Transverse colon (tissue), 4 donors: ENCODE data around the gene KRT33A. TPM values are rescaled to one million over a fixed set of nuclear protein-coding genes. Genes with fewer than 3 reads are reported as not detected.

Experiments
- DNase-seq: peaks from one replicate; pipeline ENCODE4 v3.0.0-alpha.2; 2019
- H3K27ac ChIP-seq, 4 donors: fragments of 200-600 bp; sonication (generic); 2 replicates each; pipeline ENCODE4 v1.5.1; 2016 to 2018; ENCODE audit warnings: inconsistent platforms in 4 of 4
- H3K27me3 ChIP-seq: fragments of 200-600 bp; sonication (generic); 2 replicates; pipeline ENCODE4 v1.5.1; 2017; ENCODE audit warnings: inconsistent platforms
- H3K36me3 ChIP-seq, 4 donors: fragments of 200-600 bp; sonication (generic); 2 replicates each; pipeline ENCODE4 v1.5.1; 2017 to 2019; ENCODE audit warnings: inconsistent platforms in 4 of 4
- H3K4me1 ChIP-seq, 4 donors: fragments of 200-600 bp; sonication (generic); 2 replicates each; pipeline ENCODE4 v1.5.1; 2017 to 2020; ENCODE audit warnings: inconsistent platforms in 4 of 4
- H3K4me3 ChIP-seq, 4 donors: fragments of 200-600 bp; sonication (generic); 1 replicate in 1 of 4; 2 replicates in 3 of 4; pipeline versions ENCODE4 v1.5.1 to v1.6.1; 2017 to 2019; ENCODE audit warnings: inconsistent platforms in 4 of 4
- H3K9me3 ChIP-seq, 2 donors: fragments of 200-600 bp; sonication (generic); 2 replicates each; pipeline ENCODE4 v1.5.1; 2017 to 2019; ENCODE audit warnings: inconsistent platforms in 2 of 2
- CTCF ChIP-seq, 5 experiments: fragments of 200-600 bp in 3 of 5; fragments of 450-650 bp in 2 of 5; sonication (generic) in 3 of 5; IDR thresholded peaks; 1 replicate in 2 of 5; 2 replicates in 3 of 5; pipeline ENCODE4 v1.5.1; 2016 to 2017; ENCODE audit warnings: antibody characterized with exemption in 5 of 5, inconsistent platforms in 3 of 5, mild to moderate bottlenecking in 2 of 5, moderate library complexity in 1 of 5
- EP300 ChIP-seq: sonication (generic); formaldehyde crosslinking; IDR thresholded peaks from one replicate; pipeline ENCODE4 v1.6.1; 2017; ENCODE audit warnings: antibody characterized with exemption, low read depth
- POLR2A ChIP-seq: fragments of 450-650 bp; IDR thresholded peaks from one replicate; pipeline ENCODE4 v1.6.1; 2016; ENCODE audit warnings: antibody characterized with exemption, mild to moderate bottlenecking, moderate library complexity
- POLR2AphosphoS5 ChIP-seq, 3 donors: sonication (generic); formaldehyde crosslinking; IDR thresholded peaks; one replicate each; pipeline ENCODE4 v1.6.1; 2016; ENCODE audit warnings: antibody characterized with exemption in 3 of 3
- WGBS, 2 donors: methylation state at CpG; one replicate each; pipeline ENCODE4 v1.1.5; 2018; ENCODE audit warnings: low coverage in 1 of 2; 5-methylcytosine and 5-hydroxymethylcytosine counted together
- in situ Hi-C, 4 donors: fragments of 200-750 bp; cut with MboI; loops; one replicate each; pipeline versions ENCODE4 v1.15.0 to v1.15.1; 2017; ENCODE audit warnings: low sequenced_read_pairs in 3 of 4, low pct_ligation_motif_present in 1 of 4, low pct_unique_long_range_greater_than_20kb in 1 of 4
- intact Hi-C: fragments of 100-400 bp; cut with DNase I; formaldehyde crosslinking; loops from one replicate; pipeline ENCODE4 v1.15.1; 2023; ENCODE audit warnings: low total_unique reads
- total RNA-seq, 4 donors: library from RNA; depleted of rRNA; stranded (reverse); fragments of >200 nt; gene quantifications; one replicate each; pipeline ENCODE4 v1.1.0, GENCODE V29; 2016

Gene KRT33A
- total RNA-seq, 4 donors from 2014 or later, result not detected

DNA sequence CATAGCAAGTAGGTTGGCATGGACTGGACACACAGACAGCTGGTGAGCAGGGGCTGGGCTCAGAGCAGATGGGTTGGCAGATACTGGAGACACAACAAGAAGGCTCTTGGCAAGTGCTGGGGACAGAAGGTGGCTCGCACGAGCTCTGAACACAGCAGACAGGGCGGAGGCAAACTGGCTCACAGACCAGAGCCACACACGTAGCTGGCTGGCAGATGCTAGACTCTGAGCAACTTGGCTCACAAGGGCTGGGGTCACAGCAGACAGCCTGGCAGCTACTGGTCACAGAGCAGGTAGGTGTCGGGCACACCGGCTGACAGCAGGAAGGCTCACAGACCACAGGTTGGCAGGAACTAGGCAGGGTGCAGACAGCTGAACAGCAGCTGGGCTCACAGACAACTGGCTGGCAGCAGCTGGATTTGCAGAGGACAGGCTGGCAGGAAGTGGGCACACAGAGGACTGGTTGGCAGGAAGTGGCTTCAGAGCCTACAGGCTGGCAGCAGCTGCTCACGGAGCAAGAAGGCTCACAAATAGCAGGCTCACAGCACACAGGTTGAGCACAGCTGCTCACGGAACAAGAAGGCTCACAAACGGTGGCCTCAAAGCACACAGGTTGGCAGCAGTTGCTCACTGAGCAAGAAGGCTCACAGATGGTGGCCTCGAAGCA lies 42.2 kb downstream of the KRT33A start:
- 60% methylated on average over 10 of the region's 10 CpGs; no CpG with 5 or more reads in 1 of the 2 donors for WGBS, 2 donors
- H3K9me3 ChIP-seq, result no peaks in the 10 kb centered on the region
- H3K4me1 ChIP-seq, result no peaks in the 10 kb centered on the region
- no peaks in the 10 kb centered on the region for H3K27me3 ChIP-seq
- no peak overlapping the region for H3K4me3 ChIP-seq
- intact Hi-C loops (no loop called here), in situ Hi-C loops (no loop called here)
- H3K27ac ChIP-seq, result peak overlapping the region in 2 of 4 donors; percentile 20 to 46
- TF ChIP-seq CTCF (IDR thresholded peaks at IDR 0.05) (no peak), EP300 (no peak), POLR2A (peak; percentile 21), POLR2AphosphoS5 (IDR thresholded peaks at IDR 0.05) (peak in 2 of 3 donors; percentile 58 to 64)
- DNase-seq, result peak; percentile 63
- no peaks in the 10 kb centered on the region for H3K36me3 ChIP-seq

DNA sequence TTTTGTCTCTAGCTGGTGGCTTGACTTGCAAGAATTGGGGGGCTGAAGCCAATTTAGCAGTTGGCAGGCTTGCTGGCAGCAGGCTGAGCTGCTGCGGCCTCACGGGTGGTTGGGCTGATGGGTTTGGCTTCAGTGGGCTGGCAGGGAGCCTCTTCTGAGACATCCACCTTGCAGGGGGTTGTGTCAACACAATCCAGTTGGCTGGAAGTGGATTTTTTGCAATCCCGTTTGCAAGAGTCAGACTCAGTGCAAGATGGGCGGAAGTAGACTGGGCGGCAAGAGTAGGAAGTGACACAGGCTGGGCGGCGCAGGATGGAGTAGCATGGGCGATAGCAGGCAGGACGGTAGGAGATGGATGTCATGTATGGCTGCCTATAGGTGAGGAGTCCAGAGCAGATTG lies 43.0 kb downstream of the KRT33A start:
- Histone ChIP-seq H3K4me3 (no peak overlapping the region), H3K9me3 (no peaks in the 10 kb centered on the region), H3K4me1 (no peaks in the 10 kb centered on the region), H3K27me3 (no peaks in the 10 kb centered on the region), H3K27ac (no peak overlapping the region), H3K36me3 (no peaks in the 10 kb centered on the region)
- in situ Hi-C loops, result no loop called here
- intact Hi-C loops, result no loop called here
- DNase-seq, result no peak
- WGBS, 2 donors, result 85% methylated on average over 9 of the region's 9 CpGs; no CpG with 5 or more reads in 1 of the 2 donors
- TF ChIP-seq EP300 (no peak), POLR2AphosphoS5 (IDR thresholded peaks at IDR 0.05) (no peak), CTCF (IDR thresholded peaks at IDR 0.05) (no peak), POLR2A (no peak)

DNA sequence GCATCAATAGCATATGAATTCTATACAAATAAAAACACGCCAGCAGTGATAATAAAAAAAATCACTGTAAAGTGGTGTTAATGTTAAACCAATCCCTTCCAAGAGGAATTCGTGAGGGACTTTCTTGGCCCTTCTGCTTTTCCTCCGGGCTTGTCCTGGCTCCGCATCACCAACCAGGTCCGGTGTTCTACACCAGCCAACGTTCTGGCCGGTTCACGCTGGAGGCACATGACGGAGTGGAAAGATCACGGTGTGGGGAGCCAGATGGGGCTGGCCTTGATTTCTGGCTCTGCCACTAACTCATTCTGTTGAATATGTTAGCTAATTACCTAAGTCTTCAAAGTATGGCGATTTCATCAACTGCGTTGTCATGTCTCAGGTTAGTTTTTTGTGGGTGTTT lies 46.5 kb downstream of the KRT33A start:
- Histone ChIP-seq H3K4me3 (no peak overlapping the region), H3K27me3 (no peaks in the 10 kb centered on the region), H3K9me3 (no peaks in the 10 kb centered on the region), H3K36me3 (no peaks in the 10 kb centered on the region), H3K27ac (no peak overlapping the region), H3K4me1 (no peaks in the 10 kb centered on the region)
- TF ChIP-seq POLR2A (no peak), CTCF (IDR thresholded peaks at IDR 0.05) (no peak), POLR2AphosphoS5 (IDR thresholded peaks at IDR 0.05) (no peak), EP300 (no peak)
- no peak for DNase-seq
- 80 to 84% methylated on average over 11 to 12 of the region's 12 CpGs for WGBS, 2 donors
- in situ Hi-C loops (no loop called here), intact Hi-C loops (no loop called here)

DNA sequence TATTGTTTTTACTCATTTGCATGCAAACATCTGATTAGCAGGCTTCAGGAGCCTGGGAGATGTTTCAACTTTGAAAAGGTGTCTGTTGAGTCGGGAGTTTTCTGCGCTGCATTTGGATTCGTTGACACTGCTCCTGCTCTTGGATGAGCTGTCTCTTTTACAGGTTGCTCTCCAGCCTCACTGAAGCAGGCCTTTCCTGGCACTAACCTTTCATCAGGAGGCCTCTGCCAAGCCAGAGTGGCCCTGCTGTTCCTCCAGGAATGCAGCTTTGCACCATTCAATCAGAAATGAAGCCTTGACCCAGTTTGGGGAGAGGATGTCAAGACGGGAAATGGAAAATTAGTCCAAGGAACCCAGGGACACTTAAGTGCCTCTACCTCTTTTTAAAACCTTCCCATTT lies 47.6 kb downstream of the KRT33A start:
- in situ Hi-C loops (no loop called here), intact Hi-C loops (no loop called here)

More for the DNA sequence above, 47.6 kb downstream of the KRT33A start:
- TF ChIP-seq POLR2A (no peak), POLR2AphosphoS5 (IDR thresholded peaks at IDR 0.05) (no peak), CTCF (IDR thresholded peaks at IDR 0.05) (no peak), EP300 (no peak)
- 83 to 90% methylated on average over 1 to 4 of the region's 4 CpGs for WGBS, 2 donors
- Histone ChIP-seq H3K36me3 (no peaks in the 10 kb centered on the region), H3K27ac (no peak overlapping the region), H3K4me1 (no peaks in the 10 kb centered on the region), H3K9me3 (no peaks in the 10 kb centered on the region), H3K27me3 (peaks cover 5% of the 10 kb centered on the region), H3K4me3 (no peak overlapping the region)
- no peak for DNase-seq
